ENCODE results near the gene TBXA2R.

The TBXA2R gene

DNA sequence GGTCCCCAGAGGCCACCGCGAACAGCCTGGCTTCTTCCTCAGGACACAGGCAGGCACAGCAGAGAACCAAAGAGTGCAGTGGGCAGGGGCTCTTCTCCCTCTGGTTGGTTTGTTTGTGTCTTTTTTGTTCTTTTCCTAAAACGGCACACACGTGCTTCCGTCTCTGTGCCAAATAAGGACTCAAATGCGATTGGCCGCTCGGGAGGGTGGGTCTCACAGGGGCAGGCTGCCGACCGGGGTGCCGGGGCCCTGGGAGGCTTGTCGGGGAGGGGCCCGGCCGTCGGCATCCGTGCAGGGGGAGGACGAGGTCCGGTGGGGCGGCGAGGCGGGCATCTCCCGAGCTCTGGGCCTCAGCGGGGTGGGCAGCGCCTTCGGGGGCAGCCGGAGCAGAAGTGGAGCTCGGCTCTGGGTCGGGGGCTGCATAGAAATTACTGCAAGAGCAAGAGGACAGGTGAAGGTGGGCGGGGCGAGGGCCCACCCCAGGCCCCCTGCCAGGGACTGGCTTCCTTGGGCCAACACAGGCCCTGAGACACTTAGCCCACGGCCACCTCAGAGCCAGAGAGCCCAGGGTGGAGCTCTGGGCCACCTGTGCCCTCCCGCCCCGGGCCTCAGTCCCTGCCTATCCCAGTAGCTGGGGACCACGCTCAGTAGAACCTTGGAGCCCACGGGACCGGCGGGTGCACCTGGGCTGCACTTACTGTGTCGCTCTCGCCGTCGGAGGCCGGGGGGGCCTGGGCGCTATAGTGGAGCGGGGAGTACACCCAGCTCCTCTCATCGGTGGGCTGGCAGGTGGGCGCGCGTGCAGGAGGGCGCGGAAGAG, 26.3 kb upstream of the TBXA2R start:
- no peak for TF ChIP-seq GATA3 (IDR thresholded peaks at IDR 0.05; ENCODE audit: low read depth, low read length)
- TF ChIP-seq GATA2 (IDR thresholded peaks at IDR 0.05; ENCODE audit: low read depth, low read length) = no peak

DNA sequence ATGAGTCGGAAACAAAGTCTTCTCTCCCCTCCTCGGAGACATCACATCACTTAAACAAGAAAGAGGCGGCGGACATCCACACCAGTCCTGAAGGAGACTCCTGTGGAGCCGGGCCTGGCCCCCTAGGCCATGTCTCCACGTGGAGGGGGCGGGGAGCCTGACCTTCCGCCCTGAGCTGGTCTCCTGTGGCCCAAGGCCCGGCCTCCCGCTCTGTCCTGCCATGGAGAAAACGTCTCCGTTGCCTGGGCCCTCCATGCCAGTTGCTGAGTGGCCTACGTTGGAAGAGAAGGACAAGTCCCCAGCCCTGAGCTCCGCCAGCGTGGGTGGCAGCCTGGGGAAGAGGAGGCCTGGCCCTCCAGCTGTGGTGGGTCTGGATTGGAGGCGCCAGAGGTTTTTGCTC, 25.4 kb upstream of the TBXA2R start:
- TF ChIP-seq GATA3 (IDR thresholded peaks at IDR 0.05; ENCODE audit: low read depth, low read length) (no peak), GATA2 (IDR thresholded peaks at IDR 0.05; ENCODE audit: low read depth, low read length) (no peak)

DNA sequence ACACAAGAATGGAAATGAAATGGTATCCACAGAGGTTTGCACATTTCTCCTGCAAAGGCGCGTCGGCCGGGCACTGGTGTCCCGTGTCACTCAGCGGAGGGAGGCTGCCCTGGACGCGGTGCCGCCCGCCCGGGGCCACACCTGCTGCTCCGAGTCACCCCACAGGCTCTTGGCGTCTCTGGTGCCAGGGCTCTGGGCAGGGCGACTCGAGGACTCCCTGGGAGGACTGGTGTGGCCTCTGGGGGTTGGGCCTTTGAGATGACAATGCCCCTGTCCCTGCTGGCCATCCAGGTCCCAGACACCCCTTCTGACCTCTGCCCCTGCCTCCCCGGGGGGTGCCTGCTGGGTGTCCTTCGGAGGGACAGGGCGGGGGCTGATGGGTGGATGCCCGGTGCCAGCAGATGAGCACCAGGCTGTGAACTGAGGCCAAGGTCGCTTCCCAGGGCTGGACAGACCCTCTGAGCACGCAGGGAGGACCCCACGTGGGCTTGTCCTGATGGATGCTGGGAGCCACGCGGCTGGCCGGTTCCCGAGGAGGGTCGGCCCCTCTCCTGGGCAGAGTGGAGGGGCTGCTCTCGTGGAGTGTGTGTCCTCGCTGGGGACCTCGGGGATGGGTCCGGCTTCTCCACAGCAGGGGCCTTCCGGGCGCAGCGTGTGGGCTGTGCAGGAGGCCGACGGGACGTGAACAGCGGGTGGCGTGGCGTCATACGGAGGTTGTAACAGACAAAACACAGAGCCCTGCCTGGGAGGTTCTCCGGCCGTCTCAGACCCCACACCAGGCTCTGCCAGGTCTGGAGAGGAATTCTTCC, 24.6 kb upstream of the TBXA2R start:
- no peak for TF ChIP-seq GATA2 (IDR thresholded peaks at IDR 0.05; ENCODE audit: low read depth, low read length)
- TF ChIP-seq GATA3 (IDR thresholded peaks at IDR 0.05; ENCODE audit: low read depth, low read length) = no peak

DNA sequence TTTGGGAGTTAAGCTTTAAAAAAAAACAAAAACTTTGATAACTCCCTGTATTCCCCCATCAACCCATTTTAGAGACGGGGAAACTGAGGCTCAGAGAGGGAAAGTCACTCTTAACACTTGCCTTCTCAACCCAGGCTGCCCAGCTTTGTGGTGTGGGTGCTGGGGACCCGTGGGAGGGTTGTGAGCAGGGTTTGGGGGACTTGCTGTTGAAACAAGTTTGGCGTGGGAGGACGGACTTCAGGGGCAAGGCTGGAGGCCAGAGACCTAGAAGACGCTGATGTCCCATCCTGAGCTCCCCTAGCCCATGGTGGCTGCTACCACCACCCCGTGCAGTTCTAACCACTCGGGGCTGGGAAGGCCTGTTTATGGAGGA, 20.7 kb upstream of the TBXA2R start:
- TF ChIP-seq GATA3 (IDR thresholded peaks at IDR 0.05; ENCODE audit: low read depth, low read length) = no peak
- TF ChIP-seq GATA2 (IDR thresholded peaks at IDR 0.05; ENCODE audit: low read depth, low read length) = no peak

DNA sequence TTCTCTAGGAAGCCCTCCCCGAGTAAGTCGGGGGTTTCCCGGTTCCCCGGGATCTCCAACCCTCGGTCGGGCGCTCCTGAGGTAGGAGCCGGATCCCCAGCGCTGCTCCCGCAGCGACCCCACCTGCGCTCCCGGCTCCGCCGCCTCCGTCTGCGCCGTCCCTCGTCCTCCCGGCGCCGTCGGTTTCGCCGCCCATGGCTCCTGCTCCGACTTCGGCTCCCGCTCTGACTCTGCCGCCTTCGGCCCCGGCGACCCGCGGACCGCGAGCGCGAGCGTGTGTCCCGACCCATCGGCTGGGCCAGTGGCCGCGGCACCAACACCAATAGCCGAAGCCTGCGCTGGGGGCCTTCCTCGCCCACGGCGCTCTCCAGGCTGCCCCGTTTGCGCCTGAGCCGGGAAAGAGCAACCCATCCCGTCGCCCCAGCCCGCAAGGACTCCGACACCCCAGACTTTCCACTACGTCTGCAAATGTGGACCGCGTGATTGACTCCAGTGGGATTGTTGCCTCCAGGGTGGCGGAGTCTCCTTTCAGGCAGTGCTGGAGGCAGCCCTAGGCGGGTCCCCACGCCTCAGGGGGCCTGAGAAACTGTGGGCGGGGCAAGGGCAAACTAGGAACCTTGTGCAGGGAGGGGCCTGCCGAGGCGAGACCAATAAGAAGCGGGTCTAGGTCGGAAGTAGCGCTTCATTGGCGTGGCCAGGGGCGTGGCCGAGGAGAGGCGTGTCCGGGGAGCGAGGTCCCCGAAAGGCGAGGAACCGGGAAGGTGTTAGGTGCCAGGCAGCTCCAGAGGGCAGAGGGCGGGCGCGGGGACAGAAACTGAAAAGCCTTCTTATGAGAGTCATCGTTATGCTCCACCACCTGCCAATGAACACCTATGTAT, 20.0 kb upstream of the TBXA2R start, which contains the start of gene CACTIN:
TSS of gene CACTIN (minus strand) at position 318 of the 878 bp plus-strand sequence. CDS start at position 290, 28 bp downstream.
- TF ChIP-seq GATA3 (IDR thresholded peaks at IDR 0.05; ENCODE audit: low read depth, low read length) = no peak
- no peak for TF ChIP-seq GATA2 (IDR thresholded peaks at IDR 0.05; ENCODE audit: low read depth, low read length)

DNA sequence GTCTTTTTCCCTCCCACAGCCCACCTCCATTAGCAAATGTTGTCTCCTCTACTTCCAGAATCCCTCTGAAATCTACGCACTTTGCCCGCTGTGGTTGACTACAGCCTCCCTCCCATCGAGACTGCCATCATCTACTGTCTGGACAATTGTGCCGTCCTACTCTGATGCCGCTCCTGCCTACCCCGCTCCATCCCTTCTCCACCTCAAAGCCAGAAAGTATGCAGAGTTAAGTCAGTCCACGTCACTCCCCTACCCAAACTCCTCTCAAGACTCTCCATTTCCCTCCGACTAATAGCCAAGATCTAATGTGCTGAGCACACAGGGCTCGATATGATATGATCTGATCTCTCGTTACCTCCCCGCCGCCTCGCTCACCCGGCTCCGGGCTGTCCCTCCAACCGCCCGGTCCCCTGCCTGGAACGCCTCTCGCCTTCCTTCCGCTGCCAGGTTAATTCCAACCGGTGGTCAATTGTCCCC, 19.4 kb upstream of the TBXA2R start:
- TF ChIP-seq GATA3 (IDR thresholded peaks at IDR 0.05; ENCODE audit: low read depth, low read length) = no peak
- no peak for TF ChIP-seq GATA2 (IDR thresholded peaks at IDR 0.05; ENCODE audit: low read depth, low read length)

DNA sequence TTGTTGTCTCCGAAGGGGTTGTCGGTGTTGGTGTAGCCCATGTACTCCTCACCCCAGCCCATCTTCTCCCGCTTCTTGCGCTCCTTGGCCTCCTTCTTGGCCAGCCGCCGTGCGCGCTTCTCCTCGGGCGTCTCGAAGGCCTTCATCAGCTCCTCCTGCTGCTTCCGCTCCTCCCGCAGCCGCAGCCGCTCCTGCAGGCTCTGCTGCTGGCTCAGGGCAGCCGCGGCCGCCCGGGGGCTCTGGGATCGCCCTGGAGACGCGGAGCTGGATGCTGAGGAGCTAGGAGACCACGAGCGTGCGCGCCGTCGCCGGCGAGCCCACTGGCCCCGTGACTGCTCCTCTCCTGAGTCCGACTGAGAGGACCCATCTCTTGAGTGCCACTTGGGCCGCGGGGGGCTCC, 17.0 kb upstream of the TBXA2R start:
- no peak for TF ChIP-seq GATA3 (IDR thresholded peaks at IDR 0.05; ENCODE audit: low read depth, low read length)
- no peak for TF ChIP-seq GATA2 (IDR thresholded peaks at IDR 0.05; ENCODE audit: low read depth, low read length)

DNA sequence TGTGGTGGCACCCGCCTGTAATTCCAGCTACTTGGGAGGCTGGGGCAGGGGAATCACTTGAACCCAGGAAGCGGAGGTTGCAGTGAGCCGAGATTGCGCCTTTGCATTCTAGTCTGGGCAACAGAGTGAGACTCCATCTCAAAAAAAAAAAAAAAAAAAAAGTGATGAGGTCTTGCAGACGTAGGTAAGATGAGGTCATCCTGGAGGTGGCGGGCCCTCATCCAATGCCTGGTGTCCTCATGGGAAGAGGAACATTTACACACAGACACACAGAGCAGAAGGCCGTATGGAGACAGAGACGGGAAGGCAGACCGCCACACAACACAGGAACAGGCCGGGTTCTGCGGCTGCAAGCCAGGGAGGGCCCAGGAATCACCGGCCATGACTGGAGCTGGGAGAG, 15.5 kb upstream of the TBXA2R start:
- no peak for TF ChIP-seq GATA3 (IDR thresholded peaks at IDR 0.05; ENCODE audit: low read depth, low read length)
- TF ChIP-seq GATA2 (IDR thresholded peaks at IDR 0.05; ENCODE audit: low read depth, low read length) = no peak

DNA sequence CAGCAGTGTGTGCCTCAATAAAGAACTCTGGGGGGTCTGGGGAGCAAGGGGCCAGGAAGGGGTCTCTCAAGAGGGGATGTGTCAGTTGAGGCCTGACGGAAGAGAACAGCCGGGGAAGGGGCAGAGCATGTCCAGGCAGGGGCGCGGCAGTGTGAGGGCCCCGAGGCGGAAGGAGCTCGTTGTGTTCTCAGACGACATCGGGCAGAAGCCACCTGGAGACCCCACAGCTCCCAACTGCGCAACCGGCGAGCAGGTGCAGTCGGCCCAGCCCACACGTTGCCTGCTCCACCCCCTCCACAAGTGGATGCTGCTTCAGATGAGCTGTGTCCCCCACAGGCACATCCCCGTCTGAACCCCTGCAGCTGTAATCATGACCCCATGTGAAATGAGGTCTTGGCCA, 15.0 kb upstream of the TBXA2R start:
- TF ChIP-seq GATA3 (IDR thresholded peaks at IDR 0.05; ENCODE audit: low read depth, low read length) = no peak
- TF ChIP-seq GATA2 (IDR thresholded peaks at IDR 0.05; ENCODE audit: low read depth, low read length) = no peak

DNA sequence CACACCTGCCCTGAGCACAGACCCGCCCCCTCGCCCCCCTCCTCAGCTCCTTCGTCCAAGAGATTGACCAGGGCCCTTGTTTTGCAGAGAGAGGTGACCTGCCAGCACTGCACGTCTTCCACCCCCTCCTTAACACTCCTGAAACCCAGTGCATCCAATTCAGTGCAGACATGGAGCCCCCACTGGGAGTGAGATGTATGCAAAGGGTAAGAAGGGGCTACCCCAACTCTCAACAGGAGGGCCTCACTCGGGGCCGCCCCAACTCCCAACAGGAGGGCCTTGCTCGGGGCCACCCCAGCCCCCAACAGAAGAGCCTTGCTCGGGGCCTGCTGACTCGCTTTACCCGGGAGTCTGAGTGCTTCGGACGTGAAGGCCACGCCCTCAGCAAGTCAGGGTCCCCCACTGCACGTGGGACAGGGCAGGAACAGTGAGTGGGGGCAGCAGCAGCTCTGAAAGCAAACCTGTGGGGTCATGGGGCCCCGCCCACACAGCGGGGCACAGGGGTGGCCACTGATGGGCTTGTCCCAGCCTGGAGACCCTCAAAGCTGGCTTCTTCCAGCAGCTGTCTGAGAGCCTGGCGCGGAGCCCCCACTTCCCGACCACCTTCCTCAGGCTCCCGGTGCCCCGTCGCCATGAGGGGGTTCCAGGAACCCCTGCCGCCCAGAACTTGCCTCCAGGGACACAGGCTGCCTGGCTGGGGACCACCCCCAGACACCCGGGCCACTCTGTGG, 14.3 kb upstream of the TBXA2R start:
- TF ChIP-seq GATA3 (IDR thresholded peaks at IDR 0.05; ENCODE audit: low read depth, low read length) (no peak), GATA2 (IDR thresholded peaks at IDR 0.05; ENCODE audit: low read depth, low read length) (no peak)

DNA sequence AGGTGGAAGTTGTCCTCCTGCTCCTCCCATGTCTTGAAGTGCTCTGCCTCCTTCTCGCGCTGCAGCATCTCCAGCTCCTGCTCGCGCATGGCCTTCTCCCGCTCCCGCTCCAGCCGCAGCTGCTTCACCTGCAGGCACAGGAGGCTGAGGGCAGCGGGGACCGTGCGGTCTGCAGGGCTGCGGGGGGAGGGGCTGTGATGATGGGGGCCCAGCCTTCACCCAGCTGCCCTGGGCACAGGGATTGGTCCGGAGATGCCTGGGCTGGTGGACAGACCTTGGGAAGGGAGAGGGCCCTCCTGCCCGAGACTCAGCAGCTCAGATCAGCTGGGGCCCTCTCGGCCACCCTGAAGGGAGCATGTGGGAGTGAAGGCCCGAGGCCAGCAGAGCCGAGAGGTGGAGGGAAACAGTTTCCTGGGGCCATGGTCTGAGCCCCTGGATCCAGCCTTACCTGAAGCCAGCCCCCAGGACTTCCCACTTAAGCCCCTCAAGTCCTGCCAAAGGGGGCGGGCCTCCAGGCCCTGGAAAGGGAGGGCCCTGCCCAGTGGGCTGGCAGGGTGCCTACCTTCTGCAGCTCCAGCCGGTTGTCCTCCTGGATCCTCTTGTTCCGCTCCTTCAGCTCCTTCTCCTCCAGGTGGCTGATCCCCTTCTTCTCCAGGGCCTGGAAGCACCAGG, 13.6 kb upstream of the TBXA2R start:
- TF ChIP-seq GATA2 (IDR thresholded peaks at IDR 0.05; ENCODE audit: low read depth, low read length) (no peak), GATA3 (IDR thresholded peaks at IDR 0.05; ENCODE audit: low read depth, low read length) (no peak)

DNA sequence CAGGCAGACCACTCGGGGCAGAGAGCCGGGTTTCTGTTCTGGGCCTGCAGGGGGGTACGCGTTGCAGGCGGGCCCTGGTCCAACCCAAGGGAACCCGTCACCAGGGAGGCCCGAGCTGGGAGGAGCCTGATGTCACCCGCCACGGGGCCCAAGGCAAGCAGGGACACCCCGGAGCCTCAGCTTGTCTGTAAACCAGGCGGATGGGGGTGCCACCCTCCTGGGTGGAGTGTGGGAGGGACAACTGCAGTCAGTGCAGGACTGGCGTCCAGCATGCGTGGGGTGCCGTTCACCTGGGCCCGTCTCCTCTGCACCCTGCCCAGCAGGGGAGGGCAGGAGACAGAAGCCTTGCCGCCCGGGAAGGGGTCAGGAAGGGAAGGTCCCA, 12.9 kb upstream of the TBXA2R start:
- TF ChIP-seq GATA3 (IDR thresholded peaks at IDR 0.05; ENCODE audit: low read depth, low read length) = no peak
- no peak for TF ChIP-seq GATA2 (IDR thresholded peaks at IDR 0.05; ENCODE audit: low read depth, low read length)

Measured in SH-SY5Y (cell line).